ENCODE results near the gene VAPA.

Gene VAPA

DNA sequence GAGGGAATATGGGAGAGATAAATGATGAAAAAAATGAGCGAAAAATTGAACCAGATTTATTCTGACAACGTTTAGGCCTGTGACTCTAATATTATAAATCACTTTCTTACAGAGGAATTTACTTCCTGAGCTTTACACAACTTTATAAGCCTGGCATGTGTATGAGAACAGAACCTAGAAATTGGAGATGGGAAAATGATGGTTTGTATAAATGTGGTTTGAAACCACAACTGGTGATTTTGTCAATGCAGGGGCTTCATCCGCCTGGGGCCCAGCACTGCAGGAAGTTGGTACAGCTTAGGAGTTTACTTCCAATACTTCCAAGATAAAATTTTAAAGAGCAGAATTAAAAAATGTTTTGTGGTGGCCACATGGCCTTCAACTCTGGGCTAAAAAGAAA, 82.3 kb downstream of the VAPA start:
- Histone ChIP-seq H3K79me1 (ENCODE audit: low read depth, low read length) (no peaks in the 10 kb centered on the region), H3K36me3 (replicated peaks in 1 of 2; ENCODE audit: control insufficient read depth in 2 of 2, insufficient read depth in 2 of 2, low read length in 2 of 2) (no peaks in the 10 kb centered on the region), H3K9me3 (replicated peaks in 1 of 2; ENCODE audit: control insufficient read depth in 2 of 2, insufficient read depth in 1 of 2, low read depth in 1 of 2, low read length in 2 of 2) (peaks cover 9 to 10% of the 10 kb centered on the region in 2 donors), H2AFZ (ENCODE audit: low read length) (no peak overlapping the region), H3K4me1 (ENCODE audit: control insufficient read depth in 2 of 2, insufficient read depth in 1 of 2, low read depth in 1 of 2, low read length in 2 of 2) (no peaks in the 10 kb centered on the region), H3K9ac (ENCODE audit: low read depth, low read length, poor library complexity) (no peak overlapping the region), H3K4me3 (ENCODE audit: low read length in 2 of 2) (no peak overlapping the region), H2AK5ac (ENCODE audit: low read depth, low read length) (no peak overlapping the region), H3K14ac (ENCODE audit: low read length) (no peak overlapping the region), H3K18ac (ENCODE audit: low read length) (no peak overlapping the region), H3K27ac (replicated peaks; ENCODE audit: low read length) (no peak overlapping the region), H3K27me3 (ENCODE audit: control insufficient read depth in 3 of 3, insufficient read depth in 3 of 3, low read depth in 1 of 3, low read length in 3 of 3) (no peaks in the 10 kb centered on the region), H4K8ac (ENCODE audit: low read depth, low read length) (no peak overlapping the region), H2BK12ac (ENCODE audit: low read length) (no peak overlapping the region), H2BK120ac (ENCODE audit: low read depth, low read length) (no peak overlapping the region), H3K4ac (ENCODE audit: low read length) (no peak overlapping the region), H3K4me2 (ENCODE audit: insufficient read depth, low read length, poor library complexity, severe bottlenecking) (no peak overlapping the region), H3K23ac (ENCODE audit: low read depth, low read length, poor library complexity) (no peak overlapping the region), H4K91ac (ENCODE audit: low read depth, low read length, poor library complexity) (no peak overlapping the region), H2BK15ac (ENCODE audit: low read length) (no peak overlapping the region), H2BK5ac (ENCODE audit: low read length) (no peak overlapping the region)
- WGBS, 2 donors (ENCODE audit: extremely low coverage in 2 of 2, insufficient read length in 2 of 2, insufficient replicate concordance in 1 of 2): 100% methylated on average over 1 of the region's 3 CpGs; no CpG with 5 or more reads in 1 of the 2 donors
- no peak for DNase-seq (ENCODE audit: low spot score)

DNA sequence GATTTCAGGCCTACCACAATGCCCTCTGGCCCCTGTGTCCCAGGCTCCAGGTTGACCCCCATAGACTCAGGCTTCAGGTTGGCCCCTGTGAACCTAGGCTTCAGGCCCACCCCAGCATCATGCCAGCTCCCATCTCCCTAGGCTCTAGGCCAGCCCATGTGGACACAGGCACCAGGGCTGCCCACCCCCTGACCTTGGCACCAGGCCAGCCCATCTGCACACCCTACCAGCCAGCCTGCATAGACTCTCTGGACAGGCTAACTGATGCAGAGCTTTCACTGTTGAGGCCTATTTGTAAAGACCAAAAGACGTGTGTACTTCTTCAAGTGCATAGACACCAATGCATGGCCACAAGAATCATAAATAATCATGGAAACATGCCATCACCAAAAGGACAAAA, 83.9 kb downstream of the VAPA start:
- Histone ChIP-seq H2BK12ac (ENCODE audit: low read length) (no peak overlapping the region), H2BK15ac (ENCODE audit: low read length) (no peak overlapping the region), H3K36me3 (replicated peaks in 1 of 2; ENCODE audit: control insufficient read depth in 2 of 2, insufficient read depth in 2 of 2, low read length in 2 of 2) (no peaks in the 10 kb centered on the region), H3K79me1 (ENCODE audit: low read depth, low read length) (no peaks in the 10 kb centered on the region), H4K8ac (ENCODE audit: low read depth, low read length) (no peak overlapping the region), H4K91ac (ENCODE audit: low read depth, low read length, poor library complexity) (no peak overlapping the region), H2BK5ac (ENCODE audit: low read length) (no peak overlapping the region), H2AFZ (ENCODE audit: low read length) (no peak overlapping the region), H2AK5ac (ENCODE audit: low read depth, low read length) (no peak overlapping the region), H3K9ac (ENCODE audit: low read depth, low read length, poor library complexity) (peak overlapping the region; percentile 64), H3K4ac (ENCODE audit: low read length) (no peak overlapping the region), H3K23ac (ENCODE audit: low read depth, low read length, poor library complexity) (no peak overlapping the region), H3K4me2 (ENCODE audit: insufficient read depth, low read length, poor library complexity, severe bottlenecking) (no peak overlapping the region), H3K27ac (replicated peaks; ENCODE audit: low read length) (no peak overlapping the region), H3K14ac (ENCODE audit: low read length) (no peak overlapping the region), H3K4me1 (ENCODE audit: control insufficient read depth in 2 of 2, insufficient read depth in 1 of 2, low read depth in 1 of 2, low read length in 2 of 2) (no peaks in the 10 kb centered on the region), H3K4me3 (ENCODE audit: low read length in 2 of 2) (no peak overlapping the region), H2BK120ac (ENCODE audit: low read depth, low read length) (no peak overlapping the region), H3K18ac (ENCODE audit: low read length) (no peak overlapping the region), H3K9me3 (replicated peaks in 1 of 2; ENCODE audit: control insufficient read depth in 2 of 2, insufficient read depth in 1 of 2, low read depth in 1 of 2, low read length in 2 of 2) (peaks cover 9 to 10% of the 10 kb centered on the region in 2 donors), H3K27me3 (ENCODE audit: control insufficient read depth in 3 of 3, insufficient read depth in 3 of 3, low read depth in 1 of 3, low read length in 3 of 3) (no peaks in the 10 kb centered on the region)
- DNase-seq (ENCODE audit: low spot score): no peak
- no CpG with 5 or more reads among the region's 1 CpG for WGBS, 2 donors (ENCODE audit: extremely low coverage in 2 of 2, insufficient read length in 2 of 2, insufficient replicate concordance in 1 of 2)

GRCh38 chr18:9998330-9998729, 84.5 kb downstream of the VAPA start:
- Histone ChIP-seq H2BK120ac (ENCODE audit: low read depth, low read length) (no peak overlapping the region), H3K4me2 (ENCODE audit: insufficient read depth, low read length, poor library complexity, severe bottlenecking) (no peak overlapping the region), H3K36me3 (replicated peaks in 1 of 2; ENCODE audit: control insufficient read depth in 2 of 2, insufficient read depth in 2 of 2, low read length in 2 of 2) (no peaks in the 10 kb centered on the region), H3K18ac (ENCODE audit: low read length) (no peak overlapping the region), H2AFZ (ENCODE audit: low read length) (no peak overlapping the region), H3K27me3 (ENCODE audit: control insufficient read depth in 3 of 3, insufficient read depth in 3 of 3, low read depth in 1 of 3, low read length in 3 of 3) (no peaks in the 10 kb centered on the region), H2BK5ac (ENCODE audit: low read length) (no peak overlapping the region), H3K79me1 (ENCODE audit: low read depth, low read length) (no peaks in the 10 kb centered on the region), H3K4me3 (ENCODE audit: low read length in 2 of 2) (no peak overlapping the region), H3K4ac (ENCODE audit: low read length) (no peak overlapping the region), H3K23ac (ENCODE audit: low read depth, low read length, poor library complexity) (no peak overlapping the region), H2BK15ac (ENCODE audit: low read length) (no peak overlapping the region), H3K9ac (ENCODE audit: low read depth, low read length, poor library complexity) (no peak overlapping the region), H2AK5ac (ENCODE audit: low read depth, low read length) (no peak overlapping the region), H3K9me3 (replicated peaks in 1 of 2; ENCODE audit: control insufficient read depth in 2 of 2, insufficient read depth in 1 of 2, low read depth in 1 of 2, low read length in 2 of 2) (peaks cover 9 to 10% of the 10 kb centered on the region in 2 donors), H3K14ac (ENCODE audit: low read length) (no peak overlapping the region), H4K8ac (ENCODE audit: low read depth, low read length) (no peak overlapping the region), H3K27ac (replicated peaks; ENCODE audit: low read length) (no peak overlapping the region), H4K91ac (ENCODE audit: low read depth, low read length, poor library complexity) (no peak overlapping the region), H2BK12ac (ENCODE audit: low read length) (no peak overlapping the region), H3K4me1 (ENCODE audit: control insufficient read depth in 2 of 2, insufficient read depth in 1 of 2, low read depth in 1 of 2, low read length in 2 of 2) (no peaks in the 10 kb centered on the region)
- no peak for DNase-seq (ENCODE audit: low spot score)
- WGBS, 2 donors (ENCODE audit: extremely low coverage in 2 of 2, insufficient read length in 2 of 2, insufficient replicate concordance in 1 of 2): no CpG with 5 or more reads among the region's 2 CpGs

- Histone ChIP-seq H3K36me3 (replicated peaks in 1 of 2; ENCODE audit: control insufficient read depth in 2 of 2, insufficient read depth in 2 of 2, low read length in 2 of 2) (no peaks in the 10 kb centered on the region), H2BK15ac (ENCODE audit: low read length) (no peak overlapping the region), H2BK120ac (ENCODE audit: low read depth, low read length) (no peak overlapping the region), H3K9me3 (replicated peaks in 1 of 2; ENCODE audit: control insufficient read depth in 2 of 2, insufficient read depth in 1 of 2, low read depth in 1 of 2, low read length in 2 of 2) (peaks cover 5 to 10% of the 10 kb centered on the region in 2 donors), H3K79me1 (ENCODE audit: low read depth, low read length) (peaks cover 2% of the 10 kb centered on the region), H3K4me2 (ENCODE audit: insufficient read depth, low read length, poor library complexity, severe bottlenecking) (no peak overlapping the region), H2BK5ac (ENCODE audit: low read length) (no peak overlapping the region), H4K91ac (ENCODE audit: low read depth, low read length, poor library complexity) (no peak overlapping the region), H4K8ac (ENCODE audit: low read depth, low read length) (no peak overlapping the region), H3K9ac (ENCODE audit: low read depth, low read length, poor library complexity) (no peak overlapping the region), H3K27me3 (ENCODE audit: control insufficient read depth in 3 of 3, insufficient read depth in 3 of 3, low read depth in 1 of 3, low read length in 3 of 3) (no peaks in the 10 kb centered on the region), H3K4me1 (ENCODE audit: control insufficient read depth in 2 of 2, insufficient read depth in 1 of 2, low read depth in 1 of 2, low read length in 2 of 2) (no peaks in the 10 kb centered on the region), H3K4me3 (ENCODE audit: low read length in 2 of 2) (no peak overlapping the region), H2AK5ac (ENCODE audit: low read depth, low read length) (no peak overlapping the region), H3K4ac (ENCODE audit: low read length) (no peak overlapping the region), H3K27ac (replicated peaks; ENCODE audit: low read length) (no peak overlapping the region), H3K18ac (ENCODE audit: low read length) (no peak overlapping the region), H3K14ac (ENCODE audit: low read length) (no peak overlapping the region), H2BK12ac (ENCODE audit: low read length) (no peak overlapping the region), H3K23ac (ENCODE audit: low read depth, low read length, poor library complexity) (no peak overlapping the region), H2AFZ (ENCODE audit: low read length) (no peak overlapping the region)
- WGBS, 2 donors (ENCODE audit: extremely low coverage in 2 of 2, insufficient read length in 2 of 2, insufficient replicate concordance in 1 of 2): no CpG with 5 or more reads among the region's 3 CpGs
- no peak for DNase-seq (ENCODE audit: low spot score)
Measured at GRCh38 chr18:10002280-10002679, 88.5 kb downstream of the VAPA start.
